HFF-Myc (cell line): ENCODE results near the gene TLK1.
A peak's percentile ranks its signal among the peaks of the same experiment; 100 is the strongest.

Source experiments
- DNase-seq: peaks from one replicate; pipeline ENCODE4 v3.0.0-alpha.2; 2011; ENCODE audit warnings: low read depth; ENCODE audit errors: extremely low read depth
- H3K4me3 ChIP-seq: replicated peaks from 2 replicates; pipeline ENCODE4 v1.5.1; 2011; ENCODE audit warnings: low read depth, mild to moderate bottlenecking, control low read depth, low read length
- TF ChIP-seq, protein P1 (sequence below): IDR thresholded peaks from 2 replicates; pipeline ENCODE4 v1.5.1; 2012; ENCODE audit warnings: mild to moderate bottlenecking, low read depth, low read length, control low read depth; ENCODE audit errors: missing control alignments

The TLK1 gene

DNA sequence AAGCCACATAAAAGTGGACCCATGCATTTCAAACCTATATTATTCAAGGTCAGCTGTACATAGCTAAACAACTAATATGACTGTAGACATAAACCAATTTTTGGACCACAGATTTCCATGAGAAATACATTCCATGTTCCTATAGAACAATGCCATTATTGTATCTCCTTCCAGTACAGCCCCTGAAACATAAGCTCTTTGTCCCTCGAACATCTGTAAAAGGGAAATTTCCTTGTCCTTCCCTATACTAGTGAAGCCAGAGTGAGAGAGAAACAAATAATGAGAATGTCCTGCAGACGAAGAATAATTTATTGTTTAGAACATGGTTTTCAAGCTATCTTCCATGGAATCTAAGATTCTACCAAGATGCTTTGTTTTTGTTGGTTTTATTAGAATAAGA, 156.3 kb downstream of the TLK1 start:
- TF ChIP-seq, protein P1, sequence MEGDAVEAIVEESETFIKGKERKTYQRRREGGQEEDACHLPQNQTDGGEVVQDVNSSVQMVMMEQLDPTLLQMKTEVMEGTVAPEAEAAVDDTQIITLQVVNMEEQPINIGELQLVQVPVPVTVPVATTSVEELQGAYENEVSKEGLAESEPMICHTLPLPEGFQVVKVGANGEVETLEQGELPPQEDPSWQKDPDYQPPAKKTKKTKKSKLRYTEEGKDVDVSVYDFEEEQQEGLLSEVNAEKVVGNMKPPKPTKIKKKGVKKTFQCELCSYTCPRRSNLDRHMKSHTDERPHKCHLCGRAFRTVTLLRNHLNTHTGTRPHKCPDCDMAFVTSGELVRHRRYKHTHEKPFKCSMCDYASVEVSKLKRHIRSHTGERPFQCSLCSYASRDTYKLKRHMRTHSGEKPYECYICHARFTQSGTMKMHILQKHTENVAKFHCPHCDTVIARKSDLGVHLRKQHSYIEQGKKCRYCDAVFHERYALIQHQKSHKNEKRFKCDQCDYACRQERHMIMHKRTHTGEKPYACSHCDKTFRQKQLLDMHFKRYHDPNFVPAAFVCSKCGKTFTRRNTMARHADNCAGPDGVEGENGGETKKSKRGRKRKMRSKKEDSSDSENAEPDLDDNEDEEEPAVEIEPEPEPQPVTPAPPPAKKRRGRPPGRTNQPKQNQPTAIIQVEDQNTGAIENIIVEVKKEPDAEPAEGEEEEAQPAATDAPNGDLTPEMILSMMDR, result no peak
- no peak for DNase-seq
- no peak overlapping the region for H3K4me3 ChIP-seq

DNA sequence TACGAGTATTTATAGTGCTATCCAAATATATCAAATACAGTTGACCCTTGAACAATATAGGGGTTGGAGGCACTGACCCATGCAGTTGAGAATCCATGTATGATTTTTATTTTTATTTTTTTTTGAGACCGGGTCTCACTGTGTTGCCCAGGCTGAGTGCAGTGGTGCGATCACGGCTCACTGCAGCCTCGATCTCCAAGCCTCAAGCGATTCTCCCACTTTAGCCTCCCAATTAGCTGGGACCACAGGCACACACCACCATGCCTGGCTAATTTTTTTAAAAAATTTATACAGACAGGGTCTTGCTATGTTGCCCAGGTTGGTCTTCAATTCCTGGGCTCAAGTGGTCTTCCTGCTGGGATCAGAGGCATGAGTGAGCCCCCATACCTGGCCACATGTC, 161.0 kb downstream of the TLK1 start:
- TF ChIP-seq, protein P1, result no peak
- H3K4me3 ChIP-seq, result no peak overlapping the region
- DNase-seq, result no peak

DNA sequence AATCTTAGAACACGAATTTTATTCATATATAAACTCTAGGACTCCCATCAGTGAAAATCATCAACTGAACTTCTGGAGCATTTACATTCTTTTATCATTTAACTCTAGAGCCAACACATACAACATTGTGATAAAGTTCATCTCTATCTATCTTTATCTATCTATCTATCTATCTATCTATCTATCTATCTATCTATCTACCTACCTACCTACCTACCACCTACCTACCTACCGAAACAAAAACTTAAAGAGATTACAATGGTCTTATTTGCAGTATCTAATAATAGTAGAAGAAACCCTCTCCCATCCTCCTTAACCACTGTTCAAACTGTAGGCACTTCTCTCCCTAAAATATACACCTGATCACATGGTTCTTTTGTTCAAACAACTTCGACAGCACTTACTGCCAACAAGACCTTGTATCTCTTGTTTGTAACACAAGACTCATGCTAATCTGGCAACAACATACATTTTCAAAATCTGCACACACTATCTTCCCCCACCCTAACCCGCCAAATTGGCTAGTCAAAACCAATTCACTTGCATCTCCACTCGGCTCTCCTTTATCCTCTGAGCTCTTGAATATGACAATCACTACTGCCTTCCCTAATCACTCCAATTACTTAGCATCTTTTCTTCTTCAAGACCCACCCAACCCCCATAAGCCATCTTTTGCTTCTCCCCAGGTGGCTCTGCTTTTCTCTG, 162.6 kb downstream of the TLK1 start:
- no peak overlapping the region for H3K4me3 ChIP-seq
- DNase-seq, result no peak
- TF ChIP-seq, protein P1, result no peak

- H3K4me3 ChIP-seq, result no peak overlapping the region
- TF ChIP-seq, protein P1, result no peak
- DNase-seq, result no peak
Observed at GRCh38 chr2:170996316-170996715, 164.4 kb downstream of the TLK1 start.

- H3K4me3 ChIP-seq, result no peak overlapping the region
- TF ChIP-seq, protein P1, result peak; percentile 8
- DNase-seq, result no peak
Observed at GRCh38 chr2:170991398-170992182, 169.1 kb downstream of the TLK1 start.

GRCh38 chr2:170986566-170987258, 174.0 kb downstream of the TLK1 start:
- DNase-seq, result no peak
- TF ChIP-seq, protein P1, result no peak
- no peak overlapping the region for H3K4me3 ChIP-seq
